Measurements from ENCODE around the gene RNF207.

Gene RNF207, protein sequence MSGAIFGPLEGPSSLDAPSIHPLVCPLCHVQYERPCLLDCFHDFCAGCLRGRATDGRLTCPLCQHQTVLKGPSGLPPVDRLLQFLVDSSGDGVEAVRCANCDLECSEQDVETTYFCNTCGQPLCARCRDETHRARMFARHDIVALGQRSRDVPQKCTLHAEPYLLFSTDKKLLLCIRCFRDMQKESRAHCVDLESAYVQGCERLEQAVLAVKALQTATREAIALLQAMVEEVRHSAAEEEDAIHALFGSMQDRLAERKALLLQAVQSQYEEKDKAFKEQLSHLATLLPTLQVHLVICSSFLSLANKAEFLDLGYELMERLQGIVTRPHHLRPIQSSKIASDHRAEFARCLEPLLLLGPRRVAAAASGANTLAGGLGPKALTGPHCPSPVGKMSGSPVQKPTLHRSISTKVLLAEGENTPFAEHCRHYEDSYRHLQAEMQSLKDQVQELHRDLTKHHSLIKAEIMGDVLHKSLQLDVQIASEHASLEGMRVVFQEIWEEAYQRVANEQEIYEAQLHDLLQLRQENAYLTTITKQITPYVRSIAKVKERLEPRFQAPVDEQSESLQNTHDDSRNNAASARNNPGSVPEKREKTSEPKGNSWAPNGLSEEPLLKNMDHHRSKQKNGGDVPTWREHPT

GRCh38 chr1:6205849-6206519 is at the start of gene RNF207:
Gene RNF207, plus strand, starts transcription at chr1:6206119. Its CDS starts 417 bp downstream, at chr1:6206536.
- peaks cover 31% of the 10 kb centered on the region for H3K27me3 Mint-ChIP-seq
- no peak within 1 kb of the TSS for H3K27ac Mint-ChIP-seq
- H3K4me1 Mint-ChIP-seq, result peaks cover 27% of the 10 kb centered on the region
- H3K4me3 Mint-ChIP-seq, result peak within 1 kb of the TSS; percentile 80
- no peaks in the 10 kb centered on the region for H3K36me3 Mint-ChIP-seq
- H3K9me3 Mint-ChIP-seq, result no peaks in the 10 kb centered on the region
- peak; percentile 66 for ATAC-seq

DNA sequence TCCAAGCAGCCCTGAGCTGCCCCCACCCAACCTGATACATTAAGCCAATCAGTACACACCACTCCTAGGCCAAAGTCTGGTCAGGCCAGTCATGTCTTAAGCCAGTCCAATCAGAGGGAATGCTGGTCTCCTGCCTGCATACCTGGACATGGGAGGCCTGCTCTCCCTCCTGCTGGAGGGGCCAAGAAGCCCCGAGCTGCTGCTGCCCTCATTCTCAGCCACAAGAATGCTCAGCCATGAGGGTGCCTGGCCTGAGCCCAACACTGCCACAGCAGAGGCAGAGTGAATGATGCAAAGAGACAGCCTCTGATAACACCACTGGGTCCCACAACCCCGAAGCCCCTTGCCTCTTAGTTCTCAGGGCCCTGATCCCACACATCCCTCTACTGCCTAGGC is 48.8 kb upstream of the RNF207 start:
- Mint-ChIP-seq H3K4me1 (no peaks in the 10 kb centered on the region), H3K27ac (no peak overlapping the region), H3K27me3 (peaks cover 54% of the 10 kb centered on the region), H3K9me3 (no peaks in the 10 kb centered on the region), H3K36me3 (no peaks in the 10 kb centered on the region), H3K4me3 (no peak overlapping the region)
- no peak for ATAC-seq

DNA sequence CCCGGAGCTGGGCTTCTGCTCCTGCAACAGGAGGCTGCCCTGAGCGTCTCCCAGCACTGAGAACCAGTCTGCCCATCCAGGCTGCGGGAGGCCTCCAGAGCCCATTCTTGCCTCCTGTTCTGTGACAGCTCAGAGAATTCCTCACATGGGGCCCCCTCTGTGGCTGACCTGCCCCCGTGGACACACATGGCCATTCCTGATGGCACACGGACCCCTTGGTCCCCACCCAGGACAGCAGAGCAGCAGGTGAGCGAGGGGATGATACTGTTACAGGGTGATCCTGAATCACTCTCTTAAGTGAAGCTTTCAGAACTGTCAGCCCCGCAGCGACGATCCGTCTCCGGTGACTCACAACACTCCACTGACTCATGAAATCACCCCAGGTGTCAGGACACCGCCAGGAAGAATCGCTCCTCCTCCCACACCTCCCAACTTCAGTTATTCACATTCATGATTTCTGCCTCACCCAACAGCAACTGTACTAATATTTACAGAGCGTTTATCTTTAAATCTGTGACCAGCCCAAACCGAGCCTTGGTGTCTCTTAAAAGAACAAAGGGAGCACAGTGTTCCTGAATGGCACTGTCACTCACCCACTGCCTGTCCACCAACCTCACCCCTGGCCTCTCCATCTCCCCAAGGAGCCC is 48.3 kb upstream of the RNF207 start:
- no peaks in the 10 kb centered on the region for H3K36me3 Mint-ChIP-seq
- H3K27ac Mint-ChIP-seq, result no peak overlapping the region
- ATAC-seq, result no peak
- no peaks in the 10 kb centered on the region for H3K4me1 Mint-ChIP-seq
- peaks cover 57% of the 10 kb centered on the region for H3K27me3 Mint-ChIP-seq
- H3K4me3 Mint-ChIP-seq, result no peak overlapping the region
- no peaks in the 10 kb centered on the region for H3K9me3 Mint-ChIP-seq

GRCh38 chr1:6158181-6158580 is 47.7 kb upstream of the RNF207 start:
- Mint-ChIP-seq H3K4me1 (no peaks in the 10 kb centered on the region), H3K27me3 (peaks cover 57% of the 10 kb centered on the region), H3K27ac (no peak overlapping the region), H3K9me3 (no peaks in the 10 kb centered on the region), H3K4me3 (no peak overlapping the region), H3K36me3 (no peaks in the 10 kb centered on the region)
- ATAC-seq, result no peak

- H3K27ac Mint-ChIP-seq, result no peak overlapping the region
- no peaks in the 10 kb centered on the region for H3K9me3 Mint-ChIP-seq
- peaks cover 82% of the 10 kb centered on the region for H3K27me3 Mint-ChIP-seq
- no peaks in the 10 kb centered on the region for H3K36me3 Mint-ChIP-seq
- ATAC-seq, result no peak
- H3K4me3 Mint-ChIP-seq, result no peak overlapping the region
- no peaks in the 10 kb centered on the region for H3K4me1 Mint-ChIP-seq
These were observed 43.6 kb upstream of the RNF207 start for GRCh38 chr1:6162341-6162740.

- Mint-ChIP-seq H3K27me3 (peaks cover 82% of the 10 kb centered on the region), H3K36me3 (no peaks in the 10 kb centered on the region), H3K9me3 (no peaks in the 10 kb centered on the region), H3K4me1 (no peaks in the 10 kb centered on the region), H3K27ac (no peak overlapping the region), H3K4me3 (no peak overlapping the region)
- ATAC-seq, result no peak
These were observed 43.1 kb upstream of the RNF207 start for GRCh38 chr1:6162773-6163172.

GRCh38 chr1:6163191-6163972 is 42.5 kb upstream of the RNF207 start:
- Mint-ChIP-seq H3K4me3 (no peak overlapping the region), H3K36me3 (no peaks in the 10 kb centered on the region), H3K27ac (no peak overlapping the region), H3K27me3 (peaks cover 82% of the 10 kb centered on the region), H3K4me1 (no peaks in the 10 kb centered on the region), H3K9me3 (no peaks in the 10 kb centered on the region)
- ATAC-seq, result no peak

DNA sequence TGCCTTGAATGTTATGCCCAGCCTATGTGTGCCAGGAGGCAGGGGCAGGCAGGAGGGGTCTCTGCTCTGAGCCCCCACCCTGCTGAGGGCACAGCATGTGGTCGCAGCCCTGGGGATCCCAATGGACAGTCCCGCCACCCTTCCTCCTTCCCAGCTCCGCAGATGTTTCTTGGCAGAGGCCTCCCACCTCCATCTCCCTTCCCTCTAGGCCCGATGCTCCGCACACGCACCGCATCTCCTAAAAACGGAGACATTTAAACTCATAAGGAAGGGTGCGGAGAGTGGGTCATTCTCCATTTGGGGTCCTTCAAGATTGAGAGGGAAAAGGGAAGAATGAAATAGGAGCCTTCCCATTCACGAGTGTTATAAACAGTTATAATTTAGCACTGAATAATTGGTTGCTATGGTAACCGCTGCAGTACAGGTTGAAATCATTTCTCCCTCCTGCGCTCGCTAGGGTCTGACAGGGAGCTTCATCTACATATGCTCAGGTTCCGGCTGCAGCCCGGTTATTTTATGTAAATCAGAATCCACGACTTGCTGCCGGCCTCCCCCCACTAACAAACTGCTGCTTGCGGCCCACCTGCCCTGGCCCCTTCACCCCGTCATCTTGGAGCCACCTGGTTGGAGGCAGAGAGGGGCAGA is 41.8 kb upstream of the RNF207 start:
- Mint-ChIP-seq H3K9me3 (no peaks in the 10 kb centered on the region), H3K4me3 (no peak overlapping the region), H3K27me3 (peaks cover 82% of the 10 kb centered on the region), H3K27ac (no peak overlapping the region), H3K4me1 (no peaks in the 10 kb centered on the region), H3K36me3 (no peaks in the 10 kb centered on the region)
- ATAC-seq, result no peak

GRCh38 chr1:6165027-6165426 is 40.9 kb upstream of the RNF207 start:
- Mint-ChIP-seq H3K27me3 (peaks cover 79% of the 10 kb centered on the region), H3K36me3 (no peaks in the 10 kb centered on the region), H3K4me3 (no peak overlapping the region), H3K4me1 (no peaks in the 10 kb centered on the region), H3K27ac (no peak overlapping the region), H3K9me3 (no peaks in the 10 kb centered on the region)
- ATAC-seq, result no peak

- no peaks in the 10 kb centered on the region for H3K36me3 Mint-ChIP-seq
- no peaks in the 10 kb centered on the region for H3K9me3 Mint-ChIP-seq
- H3K27me3 Mint-ChIP-seq, result peaks cover 76% of the 10 kb centered on the region
- no peak overlapping the region for H3K27ac Mint-ChIP-seq
- H3K4me3 Mint-ChIP-seq, result no peak overlapping the region
- H3K4me1 Mint-ChIP-seq, result no peaks in the 10 kb centered on the region
- ATAC-seq, result no peak
These were observed 40.4 kb upstream of the RNF207 start for GRCh38 chr1:6165441-6165985.

DNA sequence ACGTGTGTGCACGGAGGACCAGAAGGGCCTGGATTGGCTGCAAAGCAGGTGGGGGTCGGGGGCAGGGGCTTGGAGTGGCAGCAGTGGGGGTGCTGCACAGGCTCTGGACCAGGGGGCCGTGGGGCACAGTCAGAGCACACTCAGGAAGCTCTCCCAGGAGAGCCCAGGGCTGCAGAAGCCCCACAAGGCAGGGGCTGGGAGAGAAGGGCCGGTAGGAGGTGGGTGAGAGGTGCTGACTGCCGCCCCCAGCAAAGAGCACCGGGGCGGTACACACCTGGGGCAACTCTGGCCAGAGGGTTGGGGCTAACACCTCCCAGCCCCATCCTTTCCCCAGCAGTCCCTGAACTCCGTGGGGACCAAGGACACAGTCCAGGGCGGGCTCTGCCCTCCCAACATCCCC is 39.7 kb upstream of the RNF207 start:
- Mint-ChIP-seq H3K4me3 (no peak overlapping the region), H3K9me3 (no peaks in the 10 kb centered on the region), H3K27me3 (peaks cover 70% of the 10 kb centered on the region), H3K4me1 (no peaks in the 10 kb centered on the region), H3K27ac (no peak overlapping the region), H3K36me3 (no peaks in the 10 kb centered on the region)
- no peak for ATAC-seq

DNA sequence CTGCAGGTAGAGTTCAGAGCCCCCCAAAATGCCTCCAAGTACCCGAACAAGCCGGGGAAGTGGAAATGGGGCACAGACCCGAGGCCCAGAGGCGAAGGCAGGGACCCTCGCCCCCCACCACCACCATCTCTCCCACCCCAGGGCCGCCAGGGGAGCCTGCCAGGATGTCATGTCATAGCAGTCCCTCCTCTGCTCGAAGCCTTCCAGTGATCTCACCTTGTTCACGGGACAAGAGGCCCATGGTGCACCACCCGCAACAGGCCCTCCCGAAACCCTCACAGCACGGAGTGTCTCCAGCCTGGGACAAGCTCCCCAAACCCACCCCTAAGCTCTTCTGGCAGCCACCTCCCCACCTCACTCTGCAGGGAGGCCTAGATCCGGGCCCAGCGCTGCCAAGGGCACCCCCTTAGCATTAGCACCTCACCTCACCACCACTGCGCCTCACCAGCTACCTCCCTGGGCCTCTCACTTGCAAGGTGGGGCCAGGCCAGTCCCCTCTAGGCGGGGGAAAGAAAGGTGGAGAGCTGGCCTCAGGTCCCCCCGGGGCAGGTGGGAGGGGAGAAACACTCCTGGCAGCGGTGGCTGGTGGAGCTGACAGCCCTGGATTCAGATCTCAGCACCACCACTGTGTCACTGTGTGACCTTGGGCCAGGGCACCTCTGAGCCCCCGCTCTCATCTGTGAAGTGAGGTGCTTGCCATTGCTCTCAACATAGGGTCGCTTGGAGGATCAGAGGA is 39.1 kb upstream of the RNF207 start:
- Mint-ChIP-seq H3K27me3 (peaks cover 70% of the 10 kb centered on the region), H3K27ac (no peak overlapping the region), H3K9me3 (no peaks in the 10 kb centered on the region), H3K36me3 (no peaks in the 10 kb centered on the region), H3K4me1 (no peaks in the 10 kb centered on the region), H3K4me3 (no peak overlapping the region)
- ATAC-seq, result no peak

DNA sequence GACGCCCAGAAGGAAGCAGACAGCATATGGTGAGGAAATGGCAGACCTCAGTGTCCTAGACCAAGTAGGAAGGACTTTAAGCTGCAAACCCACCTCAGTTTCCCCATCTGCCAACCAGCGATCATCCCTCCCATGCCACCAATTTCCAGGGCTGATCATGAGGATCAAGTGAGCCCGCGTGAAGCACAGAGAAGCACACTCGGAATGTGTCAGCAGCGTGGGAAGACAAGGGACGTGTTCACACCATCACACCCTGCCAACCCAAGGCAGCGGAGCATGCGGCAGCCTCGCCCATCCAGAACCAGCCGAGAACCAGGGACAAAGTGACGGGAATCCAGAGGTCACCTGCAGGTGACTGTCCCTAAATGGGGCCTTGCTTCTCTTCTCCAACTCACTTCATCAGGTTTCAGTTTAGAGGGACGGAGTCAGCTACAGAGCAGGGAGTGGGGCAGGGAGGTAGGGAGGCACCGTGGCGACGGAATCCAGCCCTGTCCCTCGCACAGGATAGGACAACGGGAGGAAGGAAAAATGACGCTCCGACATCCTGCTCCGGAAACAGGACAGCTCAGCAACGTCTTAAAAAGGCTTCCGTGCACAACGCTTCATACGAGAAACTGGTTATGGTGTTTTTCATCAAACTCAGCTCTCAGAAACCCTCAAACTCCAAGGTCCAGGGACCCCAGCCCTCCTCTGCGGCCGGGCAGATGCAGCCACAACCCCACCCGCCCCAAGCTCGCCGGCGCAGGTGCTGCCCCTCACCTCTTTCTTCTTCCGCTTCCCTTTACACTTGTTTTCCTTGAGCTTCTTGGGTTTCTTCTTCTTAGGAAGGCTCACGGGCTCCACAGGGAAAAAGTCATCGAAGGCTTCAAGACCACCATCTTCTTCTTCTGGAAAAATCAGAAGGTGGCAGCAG is 38.3 kb upstream of the RNF207 start:
- Mint-ChIP-seq H3K27ac (no peak overlapping the region), H3K4me1 (no peaks in the 10 kb centered on the region), H3K9me3 (no peaks in the 10 kb centered on the region), H3K27me3 (peaks cover 67% of the 10 kb centered on the region), H3K4me3 (no peak overlapping the region), H3K36me3 (no peaks in the 10 kb centered on the region)
- ATAC-seq, result no peak
